Caco-2 (cell line): ENCODE measurements around the gene GREB1. TPM values are rescaled to one million over a fixed set of nuclear protein-coding genes. Genes with fewer than 3 reads are reported as not detected.
A peak's percentile ranks its signal among the peaks of the same experiment; 100 is the strongest.

ENCODE experiments used
- BruUV-seq: library from RNA; stranded (reverse); fragments of 400-500 nt; replicated peaks from 2 replicates; lab custom pipeline; 2021; lab: Mats Ljungman, UMichigan
- CTCF ChIA-PET: fragments of 300-600 bp; sonication (Branson Sonifier 250); formaldehyde crosslinking; loops from one replicate; lab custom pipeline; 2022; ENCODE audit warnings: antibody characterized with exemption; lab: Charles Lee
- POLR2A ChIA-PET: fragments of 300-600 bp; sonication (Branson Sonifier 250); formaldehyde crosslinking; loops from one replicate; lab custom pipeline; 2022; ENCODE audit warnings: antibody characterized with exemption; lab: Charles Lee
- DNase-seq, 2 experiments: peaks; one replicate each; pipeline versions ENCODE4 v3.0.0 to v3.0.0-alpha.2; 2020 to 2022
- H3K27me3 ChIP-seq: replicated peaks from 2 replicates; pipeline ENCODE4 v1.6.0; 2011; ENCODE audit warnings: low read length; ENCODE audit not compliant: control insufficient read depth, insufficient read depth
- H3K36me3 ChIP-seq: 2 replicates; pipeline ENCODE4 v1.5.1; 2011; ENCODE audit warnings: low read length; ENCODE audit not compliant: control insufficient read depth, insufficient read depth
- H3K4me1 ChIP-seq: fragments of 250-450 bp; sonication (Bioruptor Pico); 2 replicates; pipeline ENCODE4 v1.5.1; 2020; ENCODE audit warnings: mild to moderate bottlenecking
- H3K4me3 ChIP-seq: 2 replicates; pipeline ENCODE4 v1.5.1; 2011; ENCODE audit warnings: low read depth, mild to moderate bottlenecking, control low read depth, low read length
- H3K9me3 ChIP-seq: fragments of 250-450 bp; sonication (Bioruptor Pico); 2 replicates; pipeline ENCODE4 v1.5.1; 2020; ENCODE audit warnings: mild to moderate bottlenecking, moderate library complexity
- H3K27ac Mint-ChIP-seq: one replicate; pipeline ENCODE4 v1.8.0; 2022; ENCODE audit warnings: mixed read lengths; ENCODE audit not compliant: unreplicated experiment
- H3K27me3 Mint-ChIP-seq: one replicate; pipeline ENCODE4 v1.8.0; 2022; ENCODE audit warnings: mixed read lengths; ENCODE audit not compliant: insufficient read depth, unreplicated experiment
- H3K36me3 Mint-ChIP-seq: one replicate; pipeline ENCODE4 v1.8.0; 2022; ENCODE audit warnings: mild to moderate bottlenecking, mixed read lengths; ENCODE audit not compliant: insufficient read depth, unreplicated experiment
- H3K4me1 Mint-ChIP-seq: one replicate; pipeline ENCODE4 v1.8.0; 2022; ENCODE audit warnings: low read depth, mixed read lengths; ENCODE audit not compliant: unreplicated experiment
- H3K4me3 Mint-ChIP-seq: one replicate; pipeline ENCODE4 v1.8.0; 2022; ENCODE audit warnings: mild to moderate bottlenecking, moderate library complexity, mixed read lengths; ENCODE audit not compliant: unreplicated experiment
- H3K9me3 Mint-ChIP-seq: one replicate; pipeline ENCODE4 v1.8.0; 2022; ENCODE audit warnings: mixed read lengths; ENCODE audit not compliant: unreplicated experiment
- intact Hi-C: fragments of 100-400 bp; cut with micrococcal nuclease; formaldehyde crosslinking; loops from one replicate; pipeline ENCODE4 v1.10.0; 2022; ENCODE audit not compliant: unreplicated experiment
- total RNA-seq: library from RNA; stranded (reverse); gene quantifications from 2 replicates; pipeline ENCODE4 v1.2.3, GENCODE V29; 2022
- TF ChIP-seq, protein P1 (sequence below), 2 experiments: fragments of 200-600 bp in 1 of 2; IDR thresholded peaks; 1 replicate in 1 of 2; 2 replicates in 1 of 2; pipeline versions ENCODE4 v1.5.1 to v1.8.0; 2011 to 2022; ENCODE audit warnings: antibody characterized with exemption in 1 of 2, control low read depth in 1 of 2, inconsistent platforms in 1 of 2, low read depth in 1 of 2, low read length in 1 of 2, mild to moderate bottlenecking in 1 of 2, moderate library complexity in 1 of 2; ENCODE audit not compliant: insufficient read depth in 1 of 2, severe bottlenecking in 1 of 2, unreplicated experiment in 1 of 2

Gene GREB1
- total RNA-seq, 1 experiment from 2014 or later: 2.4 TPM

DNA sequence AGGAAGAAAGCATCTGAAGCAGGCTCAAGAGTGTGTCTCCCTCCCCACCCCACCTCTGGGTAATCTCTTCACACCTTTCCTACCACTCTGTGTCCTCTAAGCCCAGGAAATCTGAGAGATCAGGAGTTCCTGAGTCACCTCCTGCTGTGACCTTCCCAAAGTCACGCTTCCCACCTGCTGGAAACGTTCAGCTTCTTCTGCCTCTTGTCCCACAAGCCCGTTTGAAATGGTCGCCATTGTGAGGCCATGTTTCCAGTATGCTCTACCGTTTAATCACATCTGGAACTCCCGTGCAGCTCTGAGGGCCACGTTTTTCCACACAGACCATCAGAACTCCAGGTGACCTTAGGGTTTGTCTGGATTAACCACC, 25.9 kb downstream of the GREB1 start:
- Mint-ChIP-seq H3K27me3 (no peaks in the 10 kb centered on the region), H3K36me3 (no peaks in the 10 kb centered on the region), H3K4me3 (no peak overlapping the region), H3K4me1 (peaks cover 8% of the 10 kb centered on the region), H3K9me3 (peaks cover 9% of the 10 kb centered on the region), H3K27ac (peak overlapping the region; percentile 22)
- CTCF ChIA-PET: no interaction called here
- intact Hi-C loops: no loop called here
- Histone ChIP-seq H3K4me1 (0 out of 2 replicates have a peak, but pooled peaks cover 3% of the 10 kb centered on the region), H3K36me3 (no peaks in the 10 kb centered on the region), H3K4me3 (no peak overlapping the region), H3K9me3 (no peaks in the 10 kb centered on the region), H3K27me3 (no peaks in the 10 kb centered on the region)
- no TSS peak for BruUV-seq
- no peak for DNase-seq
- TF ChIP-seq, protein P1, sequence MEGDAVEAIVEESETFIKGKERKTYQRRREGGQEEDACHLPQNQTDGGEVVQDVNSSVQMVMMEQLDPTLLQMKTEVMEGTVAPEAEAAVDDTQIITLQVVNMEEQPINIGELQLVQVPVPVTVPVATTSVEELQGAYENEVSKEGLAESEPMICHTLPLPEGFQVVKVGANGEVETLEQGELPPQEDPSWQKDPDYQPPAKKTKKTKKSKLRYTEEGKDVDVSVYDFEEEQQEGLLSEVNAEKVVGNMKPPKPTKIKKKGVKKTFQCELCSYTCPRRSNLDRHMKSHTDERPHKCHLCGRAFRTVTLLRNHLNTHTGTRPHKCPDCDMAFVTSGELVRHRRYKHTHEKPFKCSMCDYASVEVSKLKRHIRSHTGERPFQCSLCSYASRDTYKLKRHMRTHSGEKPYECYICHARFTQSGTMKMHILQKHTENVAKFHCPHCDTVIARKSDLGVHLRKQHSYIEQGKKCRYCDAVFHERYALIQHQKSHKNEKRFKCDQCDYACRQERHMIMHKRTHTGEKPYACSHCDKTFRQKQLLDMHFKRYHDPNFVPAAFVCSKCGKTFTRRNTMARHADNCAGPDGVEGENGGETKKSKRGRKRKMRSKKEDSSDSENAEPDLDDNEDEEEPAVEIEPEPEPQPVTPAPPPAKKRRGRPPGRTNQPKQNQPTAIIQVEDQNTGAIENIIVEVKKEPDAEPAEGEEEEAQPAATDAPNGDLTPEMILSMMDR (IDR thresholded peaks at IDR 0.05; ENCODE audit: insufficient read depth in 1 of 2, low read depth in 1 of 2, low read length in 1 of 2, severe bottlenecking in 1 of 2, unreplicated experiment in 1 of 2): no peak
- POLR2A ChIA-PET: no interaction called here

DNA sequence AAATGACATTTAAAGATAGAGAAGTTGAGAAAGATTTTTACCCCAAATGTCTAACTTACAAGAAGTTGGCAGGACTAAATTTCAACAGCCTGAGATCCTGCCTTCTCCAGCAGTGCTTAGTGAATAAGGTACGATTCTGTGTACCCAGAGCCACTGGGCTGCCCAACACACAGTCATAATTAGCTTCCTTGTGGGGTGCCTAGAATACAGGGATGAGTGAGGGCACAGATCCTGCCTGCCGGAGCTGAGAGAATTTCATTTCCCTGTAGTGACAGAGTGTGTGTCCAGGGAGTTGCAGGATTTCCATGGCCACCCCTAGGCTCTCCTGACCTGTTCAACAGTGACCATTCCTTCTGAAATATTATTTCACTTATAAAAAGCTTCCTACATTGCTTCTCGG, 27.0 kb downstream of the GREB1 start:
- DNase-seq: no peak
- H3K36me3 Mint-ChIP-seq: no peaks in the 10 kb centered on the region
- no TSS peak for BruUV-seq
- H3K27me3 ChIP-seq: no peaks in the 10 kb centered on the region
- no peaks in the 10 kb centered on the region for H3K36me3 ChIP-seq
- 0 out of 2 replicates have a peak, but pooled peaks cover 3% of the 10 kb centered on the region for H3K4me1 ChIP-seq
- H3K9me3 Mint-ChIP-seq: peaks cover 9% of the 10 kb centered on the region
- no peaks in the 10 kb centered on the region for H3K27me3 Mint-ChIP-seq
- TF ChIP-seq, protein P1 (IDR thresholded peaks at IDR 0.05; ENCODE audit: insufficient read depth in 1 of 2, low read depth in 1 of 2, low read length in 1 of 2, severe bottlenecking in 1 of 2, unreplicated experiment in 1 of 2): no peak
- no peak overlapping the region for H3K4me3 ChIP-seq
- H3K4me3 Mint-ChIP-seq: no peak overlapping the region
- H3K9me3 ChIP-seq: no peaks in the 10 kb centered on the region
- ChIA-PET CTCF (no interaction called here), POLR2A (no interaction called here)
- intact Hi-C loops: no loop called here
- H3K4me1 Mint-ChIP-seq: peaks cover 8% of the 10 kb centered on the region
- H3K27ac Mint-ChIP-seq: no peak overlapping the region

DNA sequence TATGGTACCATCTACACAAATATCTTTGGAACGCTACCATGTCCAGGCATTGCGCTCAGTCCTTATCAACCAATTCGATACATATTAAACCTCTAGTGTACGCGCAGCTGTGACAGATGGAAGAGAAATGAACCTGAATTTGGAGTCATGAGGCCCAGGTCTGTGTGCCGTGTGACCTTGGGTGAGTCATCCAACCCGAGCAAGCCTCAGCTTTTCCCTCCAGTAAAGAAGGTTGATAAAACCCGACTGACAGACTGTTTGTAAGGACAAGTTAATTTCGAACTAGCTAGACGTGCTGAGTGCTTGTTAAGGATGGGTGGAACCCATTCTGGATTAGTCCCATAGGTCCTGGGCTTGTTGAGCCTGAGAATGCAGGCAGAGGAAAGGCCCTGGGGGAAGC, 28.2 kb downstream of the GREB1 start:
- Mint-ChIP-seq H3K4me1 (peaks cover 8% of the 10 kb centered on the region), H3K27me3 (no peaks in the 10 kb centered on the region), H3K36me3 (no peaks in the 10 kb centered on the region), H3K27ac (no peak overlapping the region), H3K9me3 (peaks cover 9% of the 10 kb centered on the region), H3K4me3 (no peak overlapping the region)
- intact Hi-C loops: no loop called here
- H3K4me3 ChIP-seq: no peak overlapping the region
- no peaks in the 10 kb centered on the region for H3K27me3 ChIP-seq
- TF ChIP-seq, protein P1 (IDR thresholded peaks at IDR 0.05; ENCODE audit: insufficient read depth in 1 of 2, low read depth in 1 of 2, low read length in 1 of 2, severe bottlenecking in 1 of 2, unreplicated experiment in 1 of 2): no peak
- DNase-seq: no peak
- ChIA-PET POLR2A (no interaction called here), CTCF (interaction anchor here (0.6 kb wide), 1 partner anchor 131 kb away, joined by 3 read pairs; no protein-coding TSS in a partner anchor)
- H3K4me1 ChIP-seq: 0 out of 2 replicates have a peak, but pooled peaks cover 3% of the 10 kb centered on the region
- BruUV-seq: no TSS peak
- no peaks in the 10 kb centered on the region for H3K9me3 ChIP-seq
- no peaks in the 10 kb centered on the region for H3K36me3 ChIP-seq
